ENCODE results near the gene CNOT6L. TPM values are rescaled to one million over a fixed set of nuclear protein-coding genes. Genes with fewer than 3 reads are reported as not detected.
A peak's percentile ranks its signal among the peaks of the same experiment; 100 is the strongest.

CNOT6L gene
- total and polyA plus RNA-seq, 7 donors: 4.2 to 21.6 (median 17.5) TPM

DNA sequence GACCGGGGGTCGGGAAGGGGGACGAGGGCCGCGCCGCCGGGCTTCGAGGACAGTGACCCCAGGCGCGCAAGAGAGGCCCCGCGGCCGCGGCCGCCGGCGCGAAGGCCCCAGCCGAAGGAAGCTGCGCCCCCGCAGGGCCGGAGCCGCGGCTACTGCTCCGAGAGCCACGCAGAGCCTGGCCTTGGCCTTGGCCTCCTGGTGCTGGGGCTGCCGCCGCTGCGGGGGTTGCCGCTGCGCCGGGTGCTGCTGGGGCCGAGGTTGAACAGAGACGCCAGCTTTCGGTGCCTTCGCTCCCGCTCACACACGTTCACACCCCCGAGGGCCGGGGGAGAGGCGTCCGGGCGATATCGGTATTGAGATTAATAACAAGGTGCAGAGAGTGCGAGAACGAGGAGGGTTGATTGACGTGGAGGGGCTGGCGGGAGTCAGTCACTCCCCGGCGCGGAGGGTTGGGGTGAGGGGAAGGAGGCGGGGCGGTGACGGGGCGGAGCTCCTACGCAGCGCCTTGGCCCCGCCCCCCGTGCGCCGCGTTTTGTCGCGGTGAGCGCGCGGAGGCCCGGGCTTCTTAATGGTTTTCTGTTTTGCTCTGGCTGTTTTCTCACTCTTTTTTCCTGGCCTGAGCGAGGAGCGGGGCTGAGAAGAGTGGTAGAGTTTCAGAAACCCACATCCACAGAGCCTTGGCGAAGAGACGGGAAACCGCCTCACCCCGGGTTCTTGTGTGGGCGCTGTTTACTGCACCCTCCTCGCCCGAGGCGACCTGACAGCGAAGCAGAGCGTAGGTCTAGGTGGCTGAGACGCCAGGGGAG lies 878 bp upstream of the CNOT6L start:
- H3K27ac ChIP-seq: peak overlapping the region; percentile 99 to 100 (median 100)
- WGBS, 2 donors: 0 to 1% methylated on average over 81 of the region's 81 CpGs
- H3K4me1 ChIP-seq: peaks cover 0 to 39% (median 23%) of the 10 kb centered on the region in 4 donors
- intact Hi-C loops (cut with DNase I): loop anchor here (5.0 to 10.0 kb wide), 2 partner anchors 65 to 237 kb away; partner anchors contain the start of gene FRAS1
- no peaks in the 10 kb centered on the region for H3K27me3 ChIP-seq
- no peaks in the 10 kb centered on the region for H3K9me3 ChIP-seq
- peak; percentile 94 for DNase-seq
- TF ChIP-seq POLR2AphosphoS5 (IDR thresholded peaks at IDR 0.05): peak; percentile 92 to 95 (median 93)
- TF ChIP-seq, protein P1, sequence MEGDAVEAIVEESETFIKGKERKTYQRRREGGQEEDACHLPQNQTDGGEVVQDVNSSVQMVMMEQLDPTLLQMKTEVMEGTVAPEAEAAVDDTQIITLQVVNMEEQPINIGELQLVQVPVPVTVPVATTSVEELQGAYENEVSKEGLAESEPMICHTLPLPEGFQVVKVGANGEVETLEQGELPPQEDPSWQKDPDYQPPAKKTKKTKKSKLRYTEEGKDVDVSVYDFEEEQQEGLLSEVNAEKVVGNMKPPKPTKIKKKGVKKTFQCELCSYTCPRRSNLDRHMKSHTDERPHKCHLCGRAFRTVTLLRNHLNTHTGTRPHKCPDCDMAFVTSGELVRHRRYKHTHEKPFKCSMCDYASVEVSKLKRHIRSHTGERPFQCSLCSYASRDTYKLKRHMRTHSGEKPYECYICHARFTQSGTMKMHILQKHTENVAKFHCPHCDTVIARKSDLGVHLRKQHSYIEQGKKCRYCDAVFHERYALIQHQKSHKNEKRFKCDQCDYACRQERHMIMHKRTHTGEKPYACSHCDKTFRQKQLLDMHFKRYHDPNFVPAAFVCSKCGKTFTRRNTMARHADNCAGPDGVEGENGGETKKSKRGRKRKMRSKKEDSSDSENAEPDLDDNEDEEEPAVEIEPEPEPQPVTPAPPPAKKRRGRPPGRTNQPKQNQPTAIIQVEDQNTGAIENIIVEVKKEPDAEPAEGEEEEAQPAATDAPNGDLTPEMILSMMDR (IDR thresholded peaks at IDR 0.05): no peak
- TF ChIP-seq POLR2A (IDR thresholded peaks at IDR 0.05): peak; percentile 76 to 89
- TF ChIP-seq EP300 (IDR thresholded peaks at IDR 0.05): peak in 1 of 4 donors; percentile 30
- peak overlapping the region; percentile 95 to 98 (median 96) for H3K4me3 ChIP-seq
- no peaks in the 10 kb centered on the region for H3K36me3 ChIP-seq

GRCh38 chr4:77819404-77819842 lies 255 bp upstream of the CNOT6L start:
- peak overlapping the region; percentile 99 to 100 (median 100) for H3K27ac ChIP-seq
- intact Hi-C loops (cut with DNase I): loop anchor here (5.0 to 10.0 kb wide), 2 partner anchors 65 to 238 kb away; partner anchors contain the start of gene FRAS1
- no peaks in the 10 kb centered on the region for H3K27me3 ChIP-seq
- peaks cover 0 to 39% (median 23%) of the 10 kb centered on the region in 4 donors for H3K4me1 ChIP-seq
- peak overlapping the region; percentile 95 to 98 (median 96) for H3K4me3 ChIP-seq
- no peaks in the 10 kb centered on the region for H3K9me3 ChIP-seq
- no peaks in the 10 kb centered on the region for H3K36me3 ChIP-seq
- TF ChIP-seq, protein P1 (IDR thresholded peaks at IDR 0.05): no peak
- peak in 3 of 4 donors; percentile 5 to 37 (median 33) for TF ChIP-seq POLR2AphosphoS5 (IDR thresholded peaks at IDR 0.05)
- no peak for TF ChIP-seq POLR2A (IDR thresholded peaks at IDR 0.05)
- TF ChIP-seq EP300 (IDR thresholded peaks at IDR 0.05): no peak
- WGBS, 2 donors: 1% methylated on average over 66 of the region's 66 CpGs
- DNase-seq: no peak

DNA sequence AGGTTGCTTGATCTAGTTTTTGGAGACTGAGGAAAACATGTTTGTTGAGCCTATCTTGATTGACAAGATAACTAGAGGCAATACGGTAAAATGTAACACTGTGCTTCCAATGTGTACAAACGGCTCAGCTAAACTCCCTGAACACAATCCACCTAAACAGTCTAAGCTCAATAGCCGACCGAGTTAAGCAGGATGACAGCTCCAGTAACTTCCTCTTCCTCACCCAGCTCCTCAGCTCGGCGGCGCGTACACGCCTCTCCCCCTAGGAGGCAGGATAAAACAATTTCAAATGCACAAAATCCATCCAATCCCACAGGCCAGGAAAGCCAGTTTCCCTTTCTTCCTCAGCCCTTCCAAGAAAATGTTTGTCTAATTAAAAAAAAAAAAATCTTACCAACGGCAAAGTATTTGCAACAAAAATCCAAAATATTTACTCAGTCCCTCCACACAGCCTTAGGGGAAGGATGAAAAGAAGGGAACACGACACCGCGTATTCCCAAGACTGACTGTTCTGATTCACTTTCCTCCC lies 1.0 kb downstream of the CNOT6L start:
- DNase-seq: peak; percentile 88
- peak overlapping the region; percentile 99 to 100 (median 100) for H3K27ac ChIP-seq
- no peaks in the 10 kb centered on the region for H3K36me3 ChIP-seq
- peaks cover 0 to 39% (median 28%) of the 10 kb centered on the region in 4 donors for H3K4me1 ChIP-seq
- no peaks in the 10 kb centered on the region for H3K27me3 ChIP-seq
- H3K9me3 ChIP-seq: no peaks in the 10 kb centered on the region
- TF ChIP-seq EP300 (IDR thresholded peaks at IDR 0.05) (no peak), POLR2AphosphoS5 (IDR thresholded peaks at IDR 0.05) (peak in 3 of 4 donors; percentile 21 to 47 (median 38)), POLR2A (IDR thresholded peaks at IDR 0.05) (no peak)
- TF ChIP-seq, protein P1 (IDR thresholded peaks at IDR 0.05): peak; percentile 37 to 63 (median 52)
- H3K4me3 ChIP-seq: peak overlapping the region; percentile 95 to 98 (median 96)
- intact Hi-C loops (cut with DNase I): loop anchor here (1.0 to 10.0 kb wide), 3 partner anchors 44 to 239 kb away; partner anchors contain the start of genes FRAS1 and MRPL1
- 0% methylated on average over 13 of the region's 13 CpGs for WGBS, 2 donors

DNA sequence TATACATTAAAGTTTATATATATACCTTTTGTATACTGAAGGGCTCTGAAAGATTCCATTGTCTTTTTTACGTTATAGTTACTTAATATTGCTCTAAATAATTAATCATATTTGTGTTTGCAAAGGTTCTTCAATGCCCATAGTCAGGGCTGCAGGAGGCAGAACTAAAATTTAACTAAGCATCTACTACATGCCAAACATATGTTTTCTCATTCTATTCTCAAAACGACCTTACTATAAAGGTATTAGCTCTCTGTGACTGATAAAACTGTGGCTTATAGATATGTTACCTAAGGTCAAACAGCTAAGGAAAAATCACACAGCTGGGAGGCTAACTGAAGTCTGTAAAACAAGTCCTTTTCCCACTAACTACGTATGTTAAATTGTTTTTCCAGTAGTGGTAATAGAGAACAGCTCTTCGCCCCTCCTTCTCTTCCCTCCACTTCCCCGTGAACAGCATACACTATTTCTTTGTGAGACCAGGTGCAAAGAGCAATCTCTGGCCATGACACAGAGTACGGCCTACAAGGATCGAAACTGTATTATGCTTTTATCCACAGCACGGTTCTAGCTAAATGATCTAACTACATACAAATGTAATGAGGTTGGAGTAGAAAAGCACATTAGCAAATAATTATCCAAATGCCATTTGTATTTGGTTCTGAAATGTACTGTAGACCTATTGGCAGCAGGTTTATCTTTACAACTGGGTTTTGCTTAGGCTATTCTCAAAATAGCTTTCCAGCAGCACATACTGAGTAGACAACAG lies 1.7 kb downstream of the CNOT6L start:
- Histone ChIP-seq H3K36me3 (no peaks in the 10 kb centered on the region), H3K4me3 (peak overlapping the region; percentile 95 to 98 (median 96)), H3K4me1 (peaks cover 0 to 39% (median 28%) of the 10 kb centered on the region in 4 donors), H3K27me3 (no peaks in the 10 kb centered on the region), H3K27ac (peak overlapping the region; percentile 99 to 100 (median 100)), H3K9me3 (no peaks in the 10 kb centered on the region)
- no peak for DNase-seq
- TF ChIP-seq POLR2AphosphoS5 (IDR thresholded peaks at IDR 0.05): no peak
- TF ChIP-seq POLR2A (IDR thresholded peaks at IDR 0.05): no peak
- no peak for TF ChIP-seq EP300 (IDR thresholded peaks at IDR 0.05)
- TF ChIP-seq, protein P1 (IDR thresholded peaks at IDR 0.05): no peak
- WGBS, 2 donors: 9 to 32% methylated on average over 8 of the region's 8 CpGs
- intact Hi-C loops (cut with DNase I): loop anchor here (1.0 to 10.0 kb wide), 3 partner anchors 45 to 240 kb away; partner anchors contain the start of genes FRAS1 and MRPL1
